Fibroblast of gingiva (primary cell): ENCODE measurements around the gene IFNLR1.

Source experiments
- DNase-seq: peaks from one replicate; pipeline ENCODE4 v3.0.0-alpha.2; 2011; ENCODE audit warnings: low read depth

Gene IFNLR1

GRCh38 chr1:24175033-24175755, 11.9 kb downstream of the IFNLR1 start:
- no peak for DNase-seq

GRCh38 chr1:24173638-24174575, 13.2 kb downstream of the IFNLR1 start:
- no peak for DNase-seq

- no peak for DNase-seq
Measured at GRCh38 chr1:24172598-24172997, 14.5 kb downstream of the IFNLR1 start.

- no peak for DNase-seq
Measured at GRCh38 chr1:24169286-24169685, 17.8 kb downstream of the IFNLR1 start.

GRCh38 chr1:24168245-24168644, 18.8 kb downstream of the IFNLR1 start:
- DNase-seq, result no peak

GRCh38 chr1:24167008-24167407, 20.1 kb downstream of the IFNLR1 start:
- DNase-seq, result no peak

- DNase-seq, result no peak
Measured at GRCh38 chr1:24165500-24165899, 21.6 kb downstream of the IFNLR1 start.

GRCh38 chr1:24164004-24164403, 23.1 kb downstream of the IFNLR1 start:
- DNase-seq, result no peak

- no peak for DNase-seq
Measured at GRCh38 chr1:24162201-24162600, 24.9 kb downstream of the IFNLR1 start.

- DNase-seq, result no peak
Measured at GRCh38 chr1:24161270-24161669, 25.8 kb downstream of the IFNLR1 start.

- no peak for DNase-seq
Measured at GRCh38 chr1:24159366-24159765, 27.7 kb downstream of the IFNLR1 start.

GRCh38 chr1:24157918-24158481, 29.1 kb downstream of the IFNLR1 start:
- DNase-seq, result no peak

GRCh38 chr1:24156542-24157260, 30.4 kb downstream of the IFNLR1 start:
- no peak for DNase-seq

GRCh38 chr1:24155011-24155782, 31.9 kb downstream of the IFNLR1 start:
- DNase-seq, result no peak

GRCh38 chr1:24154215-24154614, 32.9 kb downstream of the IFNLR1 start:
- no peak for DNase-seq

GRCh38 chr1:24152631-24153494, 34.2 kb downstream of the IFNLR1 start:
- no peak for DNase-seq

- DNase-seq, result no peak
Measured at GRCh38 chr1:24151175-24151533, 35.9 kb downstream of the IFNLR1 start.

GRCh38 chr1:24150234-24151174, 36.6 kb downstream of the IFNLR1 start:
- peak; percentile 69 for DNase-seq

GRCh38 chr1:24149866-24150233, 37.2 kb downstream of the IFNLR1 start:
- no peak for DNase-seq
